Measurements from ENCODE around the gene DIRAS2.

DIRAS2 gene

GRCh38 chr9:90659650-90660364 lies 17.2 kb upstream of the DIRAS2 start:
- H3K4me3 ChIP-seq (ENCODE audit: low read depth, low read length), result no peak overlapping the region
- POLR2A ChIA-PET, result no interaction called here
- no peaks in the 10 kb centered on the region for H3K9me3 ChIP-seq (ENCODE audit: control insufficient read depth, insufficient read depth, low read depth, low read length)
- TF ChIP-seq, protein P1, sequence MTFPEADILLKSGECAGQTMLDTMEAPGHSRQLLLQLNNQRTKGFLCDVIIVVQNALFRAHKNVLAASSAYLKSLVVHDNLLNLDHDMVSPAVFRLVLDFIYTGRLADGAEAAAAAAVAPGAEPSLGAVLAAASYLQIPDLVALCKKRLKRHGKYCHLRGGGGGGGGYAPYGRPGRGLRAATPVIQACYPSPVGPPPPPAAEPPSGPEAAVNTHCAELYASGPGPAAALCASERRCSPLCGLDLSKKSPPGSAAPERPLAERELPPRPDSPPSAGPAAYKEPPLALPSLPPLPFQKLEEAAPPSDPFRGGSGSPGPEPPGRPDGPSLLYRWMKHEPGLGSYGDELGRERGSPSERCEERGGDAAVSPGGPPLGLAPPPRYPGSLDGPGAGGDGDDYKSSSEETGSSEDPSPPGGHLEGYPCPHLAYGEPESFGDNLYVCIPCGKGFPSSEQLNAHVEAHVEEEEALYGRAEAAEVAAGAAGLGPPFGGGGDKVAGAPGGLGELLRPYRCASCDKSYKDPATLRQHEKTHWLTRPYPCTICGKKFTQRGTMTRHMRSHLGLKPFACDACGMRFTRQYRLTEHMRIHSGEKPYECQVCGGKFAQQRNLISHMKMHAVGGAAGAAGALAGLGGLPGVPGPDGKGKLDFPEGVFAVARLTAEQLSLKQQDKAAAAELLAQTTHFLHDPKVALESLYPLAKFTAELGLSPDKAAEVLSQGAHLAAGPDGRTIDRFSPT (tag by site-specific recombination; IDR thresholded peaks at IDR 0.05), result 0 out of 2 replicates have a peak, but pooled peaks have one; percentile 47
- no peak for TF ChIP-seq WT1 (tag by site-specific recombination; IDR thresholded peaks at IDR 0.05)
- no peak for TF ChIP-seq KLF8 (tag by site-specific recombination; IDR thresholded peaks at IDR 0.05)
- TF ChIP-seq ZNF155 (tag by site-specific recombination; IDR thresholded peaks at IDR 0.05), result no peak
- no peak overlapping the region for H3K27ac ChIP-seq (ENCODE audit: extremely low read depth, low read depth, low read length)
- CTCF ChIA-PET, result interaction anchor here (0.7 to 1.4 kb wide), 3 partner anchors 10 to 536 kb away, joined by 3 to 5 read pairs (median 3); no protein-coding TSS in a partner anchor
- H3K36me3 ChIP-seq (ENCODE audit: control insufficient read depth in 2 of 2, insufficient read depth in 1 of 2, low read length in 2 of 2), result no peaks in the 10 kb centered on the region
- no peaks in the 10 kb centered on the region for H3K4me1 ChIP-seq (ENCODE audit: control insufficient read depth, insufficient read depth, low read length)

DNA sequence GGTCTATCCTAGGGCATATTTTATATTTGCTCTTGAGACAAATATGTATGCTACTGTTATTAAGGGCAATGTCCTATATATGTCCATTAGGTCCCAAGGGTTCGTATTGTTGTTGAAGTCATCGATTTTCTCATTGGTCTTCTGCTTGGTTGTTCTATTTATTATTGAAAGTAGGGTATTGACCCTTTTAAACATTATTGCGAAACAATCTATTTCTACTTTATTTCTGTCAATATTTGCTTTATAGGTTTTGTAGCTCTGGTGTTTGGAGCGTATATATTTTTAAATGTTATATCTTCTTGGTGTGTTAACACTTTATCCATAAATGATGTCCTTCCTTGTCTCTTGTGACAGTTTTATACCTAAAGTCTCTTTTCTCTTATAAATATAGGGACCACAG lies 16.2 kb upstream of the DIRAS2 start:
- Histone ChIP-seq H3K9me3 (ENCODE audit: control insufficient read depth, insufficient read depth, low read depth, low read length) (no peaks in the 10 kb centered on the region), H3K4me1 (ENCODE audit: control insufficient read depth, insufficient read depth, low read length) (no peaks in the 10 kb centered on the region), H3K4me3 (ENCODE audit: low read depth, low read length) (no peak overlapping the region), H3K36me3 (ENCODE audit: control insufficient read depth in 2 of 2, insufficient read depth in 1 of 2, low read length in 2 of 2) (no peaks in the 10 kb centered on the region), H3K27ac (ENCODE audit: extremely low read depth, low read depth, low read length) (no peak overlapping the region)
- POLR2A ChIA-PET, result no interaction called here
- CTCF ChIA-PET, result interaction anchor here (0.7 kb wide), 1 partner anchor 1450 kb away, joined by 3 read pairs; no protein-coding TSS in a partner anchor
- TF ChIP-seq ZNF776 (tag by site-specific recombination; IDR thresholded peaks at IDR 0.05; ENCODE audit: borderline replicate concordance) (no peak), ZNF677 (tag by site-specific recombination; IDR thresholded peaks at IDR 0.05) (no peak), ZNF248 (tag by site-specific recombination; IDR thresholded peaks at IDR 0.05) (no peak), ZBTB48 (tag by site-specific recombination; IDR thresholded peaks at IDR 0.05) (no peak), ZBTB21 (tag by site-specific recombination; IDR thresholded peaks at IDR 0.05) (no peak), ZNF394 (tag by site-specific recombination; IDR thresholded peaks at IDR 0.05; ENCODE audit: borderline replicate concordance) (no peak), ZFP37 (tag by site-specific recombination; IDR thresholded peaks at IDR 0.05) (no peak), EGR2 (tag by site-specific recombination; IDR thresholded peaks at IDR 0.05; ENCODE audit: low read depth) (no peak), ZBTB1 (tag by site-specific recombination; IDR thresholded peaks at IDR 0.05) (no peak), ZNF701 (tag by site-specific recombination; IDR thresholded peaks at IDR 0.05) (no peak), ZNF830 (tag by site-specific recombination; IDR thresholded peaks at IDR 0.05; ENCODE audit: low read depth) (no peak), ZNF692 (tag by site-specific recombination; IDR thresholded peaks at IDR 0.05) (no peak), ZNF561 (tag by site-specific recombination; IDR thresholded peaks at IDR 0.05; ENCODE audit: borderline replicate concordance) (no peak)
- TF ChIP-seq, protein P2, sequence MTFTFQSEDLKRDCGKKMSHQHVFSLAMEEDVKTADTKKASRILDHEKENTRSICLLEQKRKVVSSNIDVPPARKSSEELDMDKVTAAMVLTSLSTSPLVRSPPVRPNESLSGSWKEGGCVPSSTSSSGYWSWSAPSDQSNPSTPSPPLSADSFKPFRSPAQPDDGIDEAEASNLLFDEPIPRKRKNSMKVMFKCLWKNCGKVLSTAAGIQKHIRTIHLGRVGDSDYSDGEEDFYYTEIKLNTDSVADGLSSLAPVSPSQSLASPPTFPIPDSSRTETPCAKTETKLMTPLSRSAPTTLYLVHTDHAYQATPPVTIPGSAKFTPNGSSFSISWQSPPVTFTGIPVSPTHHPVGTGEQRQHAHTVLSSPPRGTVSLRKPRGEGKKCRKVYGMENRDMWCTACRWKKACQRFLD (tag by site-specific recombination; IDR thresholded peaks at IDR 0.05), result no peak

Data from HEK293 (cell line).